DND-41 (cell line): Measurements from ENCODE around the gene SAMD8.

Experiments
- ATAC-seq: fragments of 200-7000 bp; cut with Tn5 transposase; 3 replicates; pipeline ENCODE4 v1.9.1; 2021; ENCODE audit warnings: low read depth; ENCODE audit not compliant: insufficient read depth
- DNase-seq: peaks from one replicate; pipeline ENCODE4 v3.0.0-alpha.2; 2020
- H2AFZ ChIP-seq: 2 replicates; pipeline ENCODE4 v1.6.0; 2012; ENCODE audit warnings: low read depth, low read length
- H3K27ac ChIP-seq: 2 replicates; pipeline ENCODE4 v1.5.1; 2012; ENCODE audit warnings: low read length, inconsistent platforms
- H3K27me3 ChIP-seq: fragments of 200-600 bp; sonication (generic); 2 replicates; pipeline ENCODE4 v1.6.0; 2012; ENCODE audit warnings: low read length, mild to moderate bottlenecking, inconsistent platforms; ENCODE audit not compliant: insufficient read depth, poor library complexity
- H3K36me3 ChIP-seq: 2 replicates; pipeline ENCODE4 v1.5.1; 2012; ENCODE audit warnings: low read length, inconsistent platforms; ENCODE audit not compliant: insufficient read depth
- H3K4me1 ChIP-seq: 2 replicates; pipeline ENCODE4 v1.5.1; 2012; ENCODE audit warnings: mild to moderate bottlenecking, low read length; ENCODE audit not compliant: insufficient read depth
- H3K4me2 ChIP-seq: 2 replicates; pipeline ENCODE4 v1.6.0; 2012; ENCODE audit warnings: mild to moderate bottlenecking, moderate library complexity, low read length, inconsistent platforms; ENCODE audit not compliant: insufficient read depth
- H3K4me3 ChIP-seq, 2 experiments: fragments of 200-600 bp in 1 of 2; shearing (Covaris generic) in 1 of 2; 2 replicates each; pipeline ENCODE4 v1.5.1; 2012 to 2016; ENCODE audit warnings: inconsistent platforms in 2 of 2, low read length in 2 of 2, mild to moderate bottlenecking in 2 of 2, low read depth in 1 of 2, moderate library complexity in 1 of 2
- H3K79me2 ChIP-seq: 2 replicates; pipeline ENCODE4 v1.6.0; 2012; ENCODE audit warnings: low read length, inconsistent platforms; ENCODE audit not compliant: insufficient read depth
- H3K9ac ChIP-seq: 2 replicates; pipeline ENCODE4 v1.6.0; 2012; ENCODE audit warnings: low read depth, mild to moderate bottlenecking, inconsistent platforms, low read length, moderate library complexity
- H3K9me3 ChIP-seq: 2 replicates; pipeline ENCODE4 v1.5.1; 2012; ENCODE audit warnings: low read length, moderate library complexity, mild to moderate bottlenecking, inconsistent platforms; ENCODE audit not compliant: insufficient read depth, severe bottlenecking
- H4K20me1 ChIP-seq: 2 replicates; pipeline ENCODE4 v1.6.0; 2012; ENCODE audit warnings: low read length; ENCODE audit not compliant: insufficient read depth
- CTCF ChIP-seq: IDR thresholded peaks from 2 replicates; pipeline ENCODE4 v1.5.1; 2012; ENCODE audit warnings: borderline replicate concordance, low read length, moderate library complexity, mild to moderate bottlenecking; ENCODE audit not compliant: poor library complexity, severe bottlenecking; ENCODE audit errors: extremely low read depth
- EZH2 ChIP-seq: IDR thresholded peaks from 3 replicates; pipeline ENCODE4 v1.6.1; 2012; ENCODE audit warnings: borderline replicate concordance, low read depth, mild to moderate bottlenecking, moderate library complexity, low read length, inconsistent platforms; ENCODE audit not compliant: severe bottlenecking

The SAMD8 gene

GRCh38 chr10:75100764-75101291 lies 10.6 kb upstream of the SAMD8 start:
- Histone ChIP-seq H2AFZ (peak overlapping the region; percentile 27; the same call in 1 of the 2 replicates), H3K27me3 (no peaks in the 10 kb centered on the region), H3K27ac (no peak overlapping the region), H3K36me3 (no peaks in the 10 kb centered on the region), H3K9ac (no peak overlapping the region), H3K4me3 (no peak overlapping the region), H3K79me2 (no peaks in the 10 kb centered on the region), H3K4me2 (no peak overlapping the region), H3K9me3 (no peaks in the 10 kb centered on the region), H3K4me1 (no peaks in the 10 kb centered on the region; the same call in 1 of the 2 replicates), H4K20me1 (no peaks in the 10 kb centered on the region)
- no peak for TF ChIP-seq CTCF
- no peak for ATAC-seq
- DNase-seq, result no peak

- H3K79me2 ChIP-seq, result no peaks in the 10 kb centered on the region
- ATAC-seq (no peak), DNase-seq (no peak)
- no peak overlapping the region for H2AFZ ChIP-seq
- no peak overlapping the region for H3K9ac ChIP-seq
- H3K27ac ChIP-seq, result no peak overlapping the region
- H3K9me3 ChIP-seq, result no peaks in the 10 kb centered on the region
- no peaks in the 10 kb centered on the region for H3K36me3 ChIP-seq
- no peaks in the 10 kb centered on the region for H4K20me1 ChIP-seq
- H3K4me2 ChIP-seq, result no peak overlapping the region
- H3K4me1 ChIP-seq, result no peaks in the 10 kb centered on the region; the same call in 1 of the 2 replicates
- no peaks in the 10 kb centered on the region for H3K27me3 ChIP-seq
- TF ChIP-seq CTCF (no peak), EZH2 (no peak)
- H3K4me3 ChIP-seq, result no peak overlapping the region
Measured at GRCh38 chr10:75101416-75102251, 9.8 kb upstream of the SAMD8 start.

GRCh38 chr10:75102830-75103673 lies 8.4 kb upstream of the SAMD8 start:
- Histone ChIP-seq H4K20me1 (no peaks in the 10 kb centered on the region), H3K4me1 (no peaks in the 10 kb centered on the region; the same call in 1 of the 2 replicates), H2AFZ (no peak overlapping the region), H3K9ac (no peak overlapping the region), H3K27ac (no peak overlapping the region), H3K27me3 (no peaks in the 10 kb centered on the region), H3K4me2 (no peak overlapping the region), H3K9me3 (no peaks in the 10 kb centered on the region), H3K4me3 (no peak overlapping the region), H3K79me2 (no peaks in the 10 kb centered on the region), H3K36me3 (no peaks in the 10 kb centered on the region)
- DNase-seq (no peak), ATAC-seq (no peak)
- no peak for TF ChIP-seq CTCF
- no peak for TF ChIP-seq EZH2
